Activated CD4-positive, alpha-beta memory T cell treated with anti-CD3 and anti-CD28 coated beads for 36 hours (primary cell): ENCODE measurements around the gene NOC2L. TPM values are rescaled to one million over a fixed set of nuclear protein-coding genes. Genes with fewer than 3 reads are reported as not detected.

Source experiments
- CTCF ChIA-PET: fragments of 350-600 bp; sonication (Branson Sonifier 250); formaldehyde crosslinking; loops from one replicate; lab custom pipeline; 2021; ENCODE audit warnings: antibody characterized with exemption, inconsistent platforms; lab: Charles Lee
- POLR2A ChIA-PET: fragments of 350-600 bp; sonication (Branson Sonifier 250); formaldehyde crosslinking; loops from one replicate; lab custom pipeline; 2021; ENCODE audit warnings: antibody characterized with exemption; lab: Charles Lee
- DNase-seq: peaks from one replicate; pipeline ENCODE4 v3.0.0-alpha.2; 2020
- H3K27ac Mint-ChIP-seq: one replicate; pipeline ENCODE4 v1.8.0; 2021; ENCODE audit warnings: mixed read lengths
- H3K27me3 Mint-ChIP-seq: one replicate; pipeline ENCODE4 v1.8.0; 2021; ENCODE audit warnings: mixed read lengths
- H3K36me3 Mint-ChIP-seq: one replicate; pipeline ENCODE4 v1.8.0; 2021; ENCODE audit warnings: mixed read lengths
- H3K4me1 Mint-ChIP-seq: one replicate; pipeline ENCODE4 v1.8.0; 2021; ENCODE audit warnings: low read depth, mixed read lengths
- H3K4me3 Mint-ChIP-seq: one replicate; pipeline ENCODE4 v1.8.0; 2021; ENCODE audit warnings: mild to moderate bottlenecking, mixed read lengths
- H3K9me3 Mint-ChIP-seq: one replicate; pipeline ENCODE4 v1.8.0; 2021; ENCODE audit warnings: mixed read lengths
- intact Hi-C: fragments of 100-400 bp; cut with micrococcal nuclease; formaldehyde crosslinking; loops from one replicate; pipeline ENCODE4 v1.15.1; 2023
- total RNA-seq, 2 experiments: library from RNA; stranded (reverse); gene quantifications; one replicate each; pipeline ENCODE4 v1.2.3, GENCODE V29; 2021

Gene NOC2L
- total RNA-seq, 2 experiments from 2014 or later = 111 to 117 TPM

DNA sequence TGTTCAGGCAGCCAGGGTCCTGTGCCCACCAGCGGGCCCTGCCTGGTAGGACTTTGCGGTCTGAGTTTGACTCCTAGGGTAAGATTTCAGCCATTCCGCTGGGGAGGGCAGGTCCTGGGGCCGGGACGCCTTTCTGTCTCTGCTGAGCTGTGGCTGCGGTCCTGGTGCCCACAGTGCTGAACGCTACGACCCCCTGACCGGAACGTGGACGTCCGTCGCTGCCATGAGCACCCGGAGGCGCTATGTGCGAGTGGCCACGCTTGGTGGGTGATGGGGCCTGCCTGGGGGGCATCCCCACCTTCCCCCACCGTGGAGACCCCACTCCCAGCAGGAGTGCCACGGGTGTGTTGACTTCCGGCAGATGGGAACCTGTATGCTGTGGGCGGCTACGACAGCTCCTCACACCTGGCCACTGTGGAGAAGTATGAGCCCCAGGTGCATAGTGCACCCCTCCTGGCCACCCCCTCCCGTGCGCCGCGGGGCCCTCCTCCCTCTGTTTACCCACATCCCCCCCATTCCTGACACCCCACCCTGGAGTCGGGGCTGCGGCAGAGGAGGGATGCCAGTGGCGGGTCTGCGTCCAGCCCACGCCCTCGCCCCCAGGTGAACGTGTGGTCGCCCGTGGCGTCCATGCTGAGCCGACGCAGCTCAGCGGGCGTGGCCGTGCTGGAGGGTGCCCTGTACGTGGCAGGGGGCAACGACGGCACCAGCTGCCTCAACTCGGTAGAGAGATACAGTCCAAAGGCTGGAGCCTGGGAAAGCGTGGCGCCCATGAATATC, 4.9 kb upstream of the NOC2L start:
- Mint-ChIP-seq H3K27ac (no peak overlapping the region), H3K27me3 (no peaks in the 10 kb centered on the region), H3K4me3 (no peak overlapping the region), H3K9me3 (no peaks in the 10 kb centered on the region), H3K4me1 (peaks cover 11% of the 10 kb centered on the region), H3K36me3 (peaks cover 3% of the 10 kb centered on the region)
- ChIA-PET POLR2A (no interaction called here), CTCF (no interaction called here)
- intact Hi-C loops = loop anchor here (10.0 kb wide), 1 partner anchor 101 kb away; no protein-coding TSS in a partner anchor
- DNase-seq = no peak

- H3K27ac Mint-ChIP-seq = no peak overlapping the region
- peaks cover 4% of the 10 kb centered on the region for H3K36me3 Mint-ChIP-seq
- intact Hi-C loops = loop anchor here (10.0 kb wide), 1 partner anchor 102 kb away; no protein-coding TSS in a partner anchor
- no peaks in the 10 kb centered on the region for H3K9me3 Mint-ChIP-seq
- no peaks in the 10 kb centered on the region for H3K27me3 Mint-ChIP-seq
- ChIA-PET POLR2A (no interaction called here), CTCF (no interaction called here)
- H3K4me3 Mint-ChIP-seq = no peak overlapping the region
- peaks cover 14% of the 10 kb centered on the region for H3K4me1 Mint-ChIP-seq
- no peak for DNase-seq
These were observed 4.2 kb upstream of the NOC2L start for GRCh38 chr1:963301-963651.

GRCh38 chr1:962381-963300, 3.6 kb upstream of the NOC2L start:
- Mint-ChIP-seq H3K4me1 (peaks cover 16% of the 10 kb centered on the region), H3K27me3 (no peaks in the 10 kb centered on the region), H3K9me3 (no peaks in the 10 kb centered on the region), H3K4me3 (no peak overlapping the region), H3K27ac (no peak overlapping the region), H3K36me3 (peaks cover 6% of the 10 kb centered on the region)
- ChIA-PET POLR2A (no interaction called here), CTCF (no interaction called here)
- intact Hi-C loops = loop anchor here (10.0 kb wide), 1 partner anchor 102 kb away; no protein-coding TSS in a partner anchor
- DNase-seq = no peak

DNA sequence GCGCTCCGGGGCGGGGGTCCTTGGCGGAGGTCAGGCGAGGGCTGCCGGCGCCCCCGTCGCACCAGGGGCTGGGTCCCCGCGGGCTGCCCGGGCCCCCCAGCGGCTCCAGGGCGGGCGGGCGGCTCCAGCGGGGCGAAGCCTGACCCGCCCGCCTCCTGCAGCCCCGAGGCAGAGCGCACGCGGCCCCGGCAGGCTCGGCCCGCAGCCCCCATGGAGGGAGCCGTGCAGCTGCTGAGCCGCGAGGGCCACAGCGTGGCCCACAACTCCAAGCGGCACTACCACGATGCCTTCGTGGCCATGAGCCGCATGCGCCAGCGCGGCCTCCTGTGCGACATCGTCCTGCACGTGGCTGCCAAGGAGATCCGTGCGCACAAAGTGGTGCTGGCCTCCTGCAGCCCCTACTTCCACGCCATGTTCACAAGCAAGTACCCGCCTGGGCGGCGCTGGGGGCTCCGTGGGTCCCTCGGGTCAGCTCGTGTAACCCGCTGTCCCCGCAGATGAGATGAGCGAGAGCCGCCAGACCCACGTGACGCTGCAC, 2.1 kb upstream of the NOC2L start:
- POLR2A ChIA-PET = interaction anchor here (0.8 kb wide), 1 partner anchor 53 kb away, joined by 3 read pairs; no protein-coding TSS in a partner anchor
- H3K27me3 Mint-ChIP-seq = no peaks in the 10 kb centered on the region
- CTCF ChIA-PET = interaction anchor here (1.0 kb wide), 1 partner anchor 15 kb away, joined by 3 read pairs; no protein-coding TSS in a partner anchor
- no peak overlapping the region for H3K27ac Mint-ChIP-seq
- peak overlapping the region; percentile 49 for H3K4me3 Mint-ChIP-seq
- H3K4me1 Mint-ChIP-seq = peaks cover 22% of the 10 kb centered on the region
- intact Hi-C loops = loop anchor here (10.0 kb wide), 1 partner anchor 104 kb away; no protein-coding TSS in a partner anchor
- H3K9me3 Mint-ChIP-seq = no peaks in the 10 kb centered on the region
- no peak for DNase-seq
- H3K36me3 Mint-ChIP-seq = peaks cover 15% of the 10 kb centered on the region

DNA sequence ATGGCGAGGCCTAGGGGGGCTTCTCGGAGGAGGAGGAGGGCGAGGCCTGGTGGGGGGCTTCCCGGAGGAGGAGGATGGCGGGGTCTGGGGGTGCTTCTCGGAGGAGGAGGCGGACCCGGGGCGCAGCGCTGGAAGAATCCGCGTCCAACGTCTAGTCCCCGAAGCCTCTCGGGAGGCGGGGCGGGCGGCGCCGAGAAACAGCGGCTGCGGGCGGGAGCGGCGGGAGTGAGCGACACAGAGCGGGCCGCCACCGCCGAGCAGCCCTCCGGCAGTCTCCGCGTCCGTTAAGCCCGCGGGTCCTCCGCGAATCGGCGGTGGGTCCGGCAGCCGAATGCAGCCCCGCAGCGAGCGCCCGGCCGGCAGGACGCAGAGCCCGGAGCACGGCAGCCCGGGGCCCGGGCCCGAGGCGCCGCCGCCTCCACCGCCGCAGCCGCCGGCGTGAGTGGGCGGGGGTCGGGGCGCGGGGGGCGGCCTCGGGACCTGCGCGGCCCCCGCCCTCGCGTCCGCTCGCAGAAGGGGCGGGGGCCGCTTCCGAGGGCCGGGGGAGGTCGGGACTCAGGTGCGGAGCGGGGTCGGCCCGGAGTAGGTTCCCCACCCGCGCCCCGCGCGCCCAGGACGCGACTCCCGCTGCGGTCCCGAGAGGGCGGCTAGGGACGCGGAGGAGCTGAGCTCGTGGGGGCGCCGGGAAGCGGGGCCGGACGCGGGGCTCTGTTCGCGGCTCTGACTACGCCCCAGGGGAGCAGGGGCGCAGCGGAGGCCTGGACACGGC, 1.5 kb upstream of the NOC2L start, which contains the start of gene KLHL17:
KLHL17 (plus strand) TSS at position 222 of the 769 bp plus-strand sequence; CDS start at position 332, 110 bp downstream.
- H3K27ac Mint-ChIP-seq = no peak within 1 kb of the TSS
- CTCF ChIA-PET = interaction anchor here (1.0 kb wide), 1 partner anchor 16 kb away, joined by 3 read pairs; no protein-coding TSS in a partner anchor
- DNase-seq = peak; percentile 88
- no peaks in the 10 kb centered on the region for H3K9me3 Mint-ChIP-seq
- H3K4me1 Mint-ChIP-seq = peaks cover 17% of the 10 kb centered on the region
- H3K27me3 Mint-ChIP-seq = no peaks in the 10 kb centered on the region
- POLR2A ChIA-PET = interaction anchor here (0.8 kb wide), 1 partner anchor 54 kb away, joined by 3 read pairs; no protein-coding TSS in a partner anchor
- H3K36me3 Mint-ChIP-seq = peaks cover 21% of the 10 kb centered on the region
- H3K4me3 Mint-ChIP-seq = peak within 1 kb of the TSS; percentile 92
- intact Hi-C loops = loop anchor here (10.0 kb wide), 1 partner anchor 104 kb away; no protein-coding TSS in a partner anchor

- DNase-seq = no peak
- Mint-ChIP-seq H3K27me3 (no peaks in the 10 kb centered on the region), H3K4me3 (peak overlapping the region; percentile 92), H3K27ac (no peak overlapping the region), H3K4me1 (peaks cover 16% of the 10 kb centered on the region), H3K36me3 (peaks cover 26% of the 10 kb centered on the region), H3K9me3 (no peaks in the 10 kb centered on the region)
- POLR2A ChIA-PET = interaction anchor here (1.1 kb wide), 1 partner anchor 54 kb away, joined by 5 read pairs; no protein-coding TSS in a partner anchor
- intact Hi-C loops = loop anchor here (10.0 kb wide), 1 partner anchor 105 kb away; no protein-coding TSS in a partner anchor
- CTCF ChIA-PET = interaction anchor here (1.0 to 1.4 kb wide), 2 partner anchors 25 to 33 kb away, joined by 3 to 4 read pairs; no protein-coding TSS in a partner anchor
These were observed 791 bp upstream of the NOC2L start for GRCh38 chr1:959731-960362.

- H3K27me3 Mint-ChIP-seq = no peaks in the 10 kb centered on the region
- no peak overlapping the region for H3K4me3 Mint-ChIP-seq
- peaks cover 43% of the 10 kb centered on the region for H3K36me3 Mint-ChIP-seq
- no peak for DNase-seq
- H3K9me3 Mint-ChIP-seq = no peaks in the 10 kb centered on the region
- ChIA-PET POLR2A (no interaction called here), CTCF (no interaction called here)
- intact Hi-C loops = no loop called here
- peaks cover 16% of the 10 kb centered on the region for H3K4me1 Mint-ChIP-seq
- H3K27ac Mint-ChIP-seq = no peak overlapping the region
These were observed 2.4 kb downstream of the NOC2L start for GRCh38 chr1:956636-957035.

- DNase-seq = no peak
- H3K9me3 Mint-ChIP-seq = no peaks in the 10 kb centered on the region
- H3K27me3 Mint-ChIP-seq = no peaks in the 10 kb centered on the region
- peaks cover 13% of the 10 kb centered on the region for H3K4me1 Mint-ChIP-seq
- no peak overlapping the region for H3K4me3 Mint-ChIP-seq
- intact Hi-C loops = no loop called here
- H3K27ac Mint-ChIP-seq = no peak overlapping the region
- POLR2A ChIA-PET = no interaction called here
- peaks cover 51% of the 10 kb centered on the region for H3K36me3 Mint-ChIP-seq
- CTCF ChIA-PET = no interaction called here
These were observed 3.6 kb downstream of the NOC2L start for GRCh38 chr1:955474-955873.

DNA sequence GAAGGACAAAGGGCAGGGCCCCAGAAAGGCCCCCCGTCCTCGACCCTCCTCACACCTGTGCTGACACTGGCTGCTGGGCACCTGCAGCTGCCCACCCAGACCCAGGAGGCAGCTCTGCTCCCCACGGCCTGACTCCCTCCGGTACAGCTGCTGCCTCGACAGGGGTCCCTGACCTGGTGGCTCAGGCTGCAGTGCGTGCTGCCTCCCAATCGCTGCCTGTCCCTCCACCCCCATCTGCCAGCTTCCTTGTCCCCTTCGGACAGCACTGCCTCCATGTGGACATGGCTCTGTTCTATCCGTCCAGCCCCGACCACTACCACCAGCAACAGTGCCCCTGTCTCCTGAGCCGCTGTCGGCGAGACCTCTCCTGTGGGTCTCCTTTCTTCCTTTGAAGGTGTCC, 4.1 kb downstream of the NOC2L start:
- no peaks in the 10 kb centered on the region for H3K9me3 Mint-ChIP-seq
- ChIA-PET POLR2A (no interaction called here), CTCF (no interaction called here)
- no peak for DNase-seq
- peaks cover 13% of the 10 kb centered on the region for H3K4me1 Mint-ChIP-seq
- no peak overlapping the region for H3K4me3 Mint-ChIP-seq
- H3K36me3 Mint-ChIP-seq = peaks cover 57% of the 10 kb centered on the region
- H3K27ac Mint-ChIP-seq = no peak overlapping the region
- no peaks in the 10 kb centered on the region for H3K27me3 Mint-ChIP-seq
- intact Hi-C loops = no loop called here

DNA sequence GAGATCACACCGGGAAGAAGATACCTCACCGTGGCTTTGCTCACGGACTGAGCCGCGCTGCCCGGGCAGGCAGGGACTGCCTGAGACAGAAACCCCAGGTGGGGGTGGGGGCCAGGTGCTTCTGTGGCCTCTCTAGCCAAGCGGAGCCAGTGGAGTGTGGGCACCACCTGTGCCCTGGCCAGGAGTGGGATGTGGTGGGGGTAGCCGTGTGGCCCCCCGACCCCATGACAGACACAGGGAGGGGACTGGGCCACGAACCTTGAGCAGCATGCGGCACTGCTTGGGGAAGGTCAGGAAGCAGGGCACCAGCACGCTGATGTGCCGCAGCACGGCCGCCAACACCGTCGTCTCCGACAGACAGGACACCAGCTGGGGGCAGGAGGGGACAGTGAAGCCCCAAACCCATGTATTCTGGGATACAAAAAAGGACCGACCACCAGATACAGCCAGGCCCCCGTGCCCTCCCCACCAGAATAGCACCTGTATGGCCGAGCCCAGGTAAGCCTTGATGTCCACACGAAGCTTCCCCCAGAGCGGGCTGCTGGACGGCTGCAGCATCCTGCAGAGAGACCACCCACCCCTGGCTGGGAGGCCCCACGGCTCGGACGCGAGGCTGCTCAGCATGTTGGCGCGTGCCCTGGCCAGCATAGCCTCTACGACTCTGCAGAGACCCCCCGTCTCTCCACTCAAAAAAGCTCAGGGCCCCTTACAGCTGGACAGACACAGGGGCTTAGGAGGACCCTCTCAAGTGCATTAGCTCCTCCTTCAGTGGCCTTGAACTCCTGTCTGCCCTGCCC, 5.3 kb downstream of the NOC2L start:
- H3K4me1 Mint-ChIP-seq = peaks cover 13% of the 10 kb centered on the region
- no peak overlapping the region for H3K4me3 Mint-ChIP-seq
- DNase-seq = no peak
- intact Hi-C loops = no loop called here
- CTCF ChIA-PET = no interaction called here
- peaks cover 64% of the 10 kb centered on the region for H3K36me3 Mint-ChIP-seq
- H3K27ac Mint-ChIP-seq = no peak overlapping the region
- H3K9me3 Mint-ChIP-seq = no peaks in the 10 kb centered on the region
- POLR2A ChIA-PET = no interaction called here
- H3K27me3 Mint-ChIP-seq = no peaks in the 10 kb centered on the region
